Neural cell (in vitro differentiated cells): ENCODE data around the gene LZTS3.
A peak's percentile ranks its signal among the peaks of the same experiment; 100 is the strongest.

Source experiments
- CTCF ChIP-seq: fragments of 450-650 bp; IDR thresholded peaks from 2 replicates; pipeline ENCODE4 v1.5.1; 2014; ENCODE audit warnings: antibody characterized with exemption, mild to moderate bottlenecking, moderate library complexity; ENCODE audit not compliant: poor library complexity, severe bottlenecking
- POLR2AphosphoS5 ChIP-seq: IDR thresholded peaks from 2 replicates; pipeline ENCODE4 v1.6.1; 2012
- RAD21 ChIP-seq: fragments of 450-650 bp; conservative IDR thresholded peaks from 2 replicates; pipeline ENCODE4 v1.6.1; 2014; ENCODE audit warnings: antibody characterized with exemption, mild to moderate bottlenecking, moderate library complexity

DNA sequence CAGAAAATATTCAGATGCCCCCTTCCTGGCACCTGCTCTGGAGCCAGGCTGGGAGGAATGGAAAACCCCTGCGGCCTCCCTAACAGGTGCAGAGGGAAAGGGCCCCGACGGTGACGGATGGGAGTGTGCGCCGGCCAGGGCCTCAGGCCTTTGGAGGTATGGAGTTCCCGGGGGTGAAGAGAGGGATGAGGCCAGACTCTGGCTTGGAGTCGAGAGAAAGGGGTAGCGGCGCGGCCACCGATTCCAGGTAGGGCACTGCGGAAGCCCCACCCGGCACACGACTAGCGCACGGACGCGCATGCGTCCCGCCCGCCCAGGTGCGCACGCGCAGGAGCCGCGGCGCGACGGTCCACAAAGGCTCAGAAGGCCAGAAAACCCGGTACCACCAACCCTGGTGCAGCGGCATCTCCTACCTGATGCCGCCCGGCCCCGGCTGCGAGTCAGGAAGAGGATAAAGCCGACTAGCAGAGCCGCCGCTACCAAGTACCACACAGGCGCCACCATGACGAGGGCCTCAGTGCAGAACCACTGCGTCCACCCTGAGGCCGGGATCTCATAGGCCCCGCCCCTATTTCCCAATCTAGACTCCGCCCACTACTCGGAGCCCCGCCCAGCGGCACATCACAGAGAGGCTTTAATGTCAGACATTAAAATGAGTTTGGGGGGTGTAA is 30.9 kb upstream of the LZTS3 start, which contains the start of gene DDRGK1:
- TF ChIP-seq CTCF, result no peak
- peak; percentile 82 for TF ChIP-seq POLR2AphosphoS5
- no peak for TF ChIP-seq RAD21
